Astrocyte of the spinal cord (primary cell): ENCODE data around the gene ARL14EP.

ENCODE experiments used
- DNase-seq: peaks from one replicate; pipeline ENCODE4 v3.0.0; 2011; ENCODE audit warnings: low read depth, low spot score
- H3K4me3 ChIP-seq: 2 replicates; pipeline ENCODE4 v1.5.1; 2011; ENCODE audit warnings: low read depth, mild to moderate bottlenecking, low read length, moderate library complexity
- in situ Hi-C: cut with HindIII; loops from 2 replicates; pipeline ENCODE4 v1.10.0; 2017; ENCODE audit warnings: low sequenced_read_pairs
- TF ChIP-seq, protein P1 (sequence below): IDR thresholded peaks from 2 replicates; pipeline ENCODE4 v1.5.1; 2012; ENCODE audit warnings: low read depth, mild to moderate bottlenecking, low read length, inconsistent platforms

The ARL14EP gene

DNA sequence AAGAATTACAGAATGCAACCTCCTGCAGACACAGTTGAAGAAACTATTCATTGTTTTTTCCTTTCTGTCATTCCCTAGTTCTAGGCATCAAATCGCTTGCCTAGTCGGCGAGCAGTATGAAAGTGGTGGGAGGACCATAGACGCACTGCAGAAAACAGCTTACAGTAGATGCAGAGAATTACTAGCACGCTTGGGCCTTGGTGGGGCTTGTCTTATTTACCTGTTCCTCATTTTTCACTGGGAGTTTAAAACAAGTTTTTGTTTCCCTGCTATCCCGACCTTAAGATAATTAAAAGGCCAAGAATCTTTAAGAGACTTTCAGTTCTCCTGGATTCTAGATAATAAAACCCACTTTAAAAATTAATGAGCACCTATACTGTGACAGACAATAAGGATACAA, 713 bp upstream of the ARL14EP start:
- peak overlapping the region; percentile 83 for H3K4me3 ChIP-seq
- in situ Hi-C loops = no loop called here
- TF ChIP-seq, protein P1, sequence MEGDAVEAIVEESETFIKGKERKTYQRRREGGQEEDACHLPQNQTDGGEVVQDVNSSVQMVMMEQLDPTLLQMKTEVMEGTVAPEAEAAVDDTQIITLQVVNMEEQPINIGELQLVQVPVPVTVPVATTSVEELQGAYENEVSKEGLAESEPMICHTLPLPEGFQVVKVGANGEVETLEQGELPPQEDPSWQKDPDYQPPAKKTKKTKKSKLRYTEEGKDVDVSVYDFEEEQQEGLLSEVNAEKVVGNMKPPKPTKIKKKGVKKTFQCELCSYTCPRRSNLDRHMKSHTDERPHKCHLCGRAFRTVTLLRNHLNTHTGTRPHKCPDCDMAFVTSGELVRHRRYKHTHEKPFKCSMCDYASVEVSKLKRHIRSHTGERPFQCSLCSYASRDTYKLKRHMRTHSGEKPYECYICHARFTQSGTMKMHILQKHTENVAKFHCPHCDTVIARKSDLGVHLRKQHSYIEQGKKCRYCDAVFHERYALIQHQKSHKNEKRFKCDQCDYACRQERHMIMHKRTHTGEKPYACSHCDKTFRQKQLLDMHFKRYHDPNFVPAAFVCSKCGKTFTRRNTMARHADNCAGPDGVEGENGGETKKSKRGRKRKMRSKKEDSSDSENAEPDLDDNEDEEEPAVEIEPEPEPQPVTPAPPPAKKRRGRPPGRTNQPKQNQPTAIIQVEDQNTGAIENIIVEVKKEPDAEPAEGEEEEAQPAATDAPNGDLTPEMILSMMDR = no peak
- no peak for DNase-seq

DNA sequence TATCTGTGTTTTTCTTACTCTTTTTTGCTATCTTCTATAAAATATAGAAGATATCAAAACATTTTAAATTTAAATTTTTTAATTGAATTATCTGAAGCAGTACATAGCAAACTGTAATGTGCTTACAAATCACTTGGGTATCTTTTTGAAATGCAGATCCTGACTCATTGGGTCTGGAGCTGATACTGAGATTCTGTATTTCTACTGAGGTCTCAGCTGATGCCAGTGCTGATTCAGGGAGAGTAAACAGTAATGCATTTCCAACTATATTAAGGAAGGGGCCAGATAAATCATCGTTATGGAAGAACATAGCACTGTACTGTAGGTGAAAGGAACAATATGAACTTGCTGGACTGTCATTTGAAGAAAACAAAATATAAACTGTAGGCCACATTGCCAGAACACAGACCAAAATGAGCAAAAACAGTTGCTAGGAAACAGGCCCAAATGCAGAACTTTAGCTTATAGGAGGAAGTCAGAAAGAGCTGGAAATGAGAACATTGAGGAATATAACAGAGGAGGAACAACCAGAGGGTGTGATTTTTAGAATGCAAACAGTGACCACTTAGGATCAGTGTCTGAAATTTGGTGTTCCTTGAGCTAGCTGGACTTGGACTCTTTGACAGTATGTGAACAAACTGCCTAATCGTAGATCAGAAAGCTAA, 3.3 kb downstream of the ARL14EP start:
- in situ Hi-C loops = no loop called here
- H3K4me3 ChIP-seq = no peak overlapping the region
- TF ChIP-seq, protein P1 = no peak
- peak; percentile 33 for DNase-seq

DNA sequence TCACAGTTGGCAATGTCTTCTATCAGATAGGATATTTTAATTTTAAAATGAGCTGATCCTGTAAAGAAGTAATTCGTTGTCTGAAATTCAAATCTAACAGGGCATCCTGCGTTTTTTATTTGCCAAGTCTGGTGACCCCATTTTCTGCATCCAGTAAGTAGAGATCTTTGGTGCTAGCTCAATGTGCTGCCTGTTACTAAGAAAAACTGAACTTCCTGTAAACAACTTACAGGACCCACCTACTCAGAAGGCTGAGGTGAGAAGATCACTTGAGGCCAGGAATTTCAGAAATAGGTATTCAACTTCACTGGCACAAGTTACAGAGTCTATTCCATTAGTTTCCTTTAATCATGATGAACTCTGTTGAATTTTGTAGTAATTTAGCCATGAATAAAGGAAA, 4.0 kb downstream of the ARL14EP start:
- no peak for DNase-seq
- TF ChIP-seq, protein P1 = no peak

DNA sequence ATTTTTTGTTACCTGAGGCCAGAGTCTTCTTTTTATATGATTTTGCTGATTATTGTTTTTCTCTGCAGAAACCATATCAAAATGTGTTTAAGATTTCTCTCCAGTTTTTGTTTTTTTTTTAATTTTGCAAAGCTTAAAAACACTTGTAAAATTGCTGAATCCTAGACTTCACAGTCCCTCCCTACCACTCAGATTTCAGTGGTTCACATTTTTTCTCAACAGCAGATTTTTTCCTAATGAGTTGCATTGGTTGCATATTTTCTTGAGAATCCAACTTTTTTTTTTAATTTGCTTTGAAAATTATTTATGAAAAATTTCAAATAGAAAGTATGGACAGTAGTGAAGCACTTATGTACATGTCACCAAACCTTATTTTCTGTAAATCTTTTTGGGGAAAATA, 5.8 kb downstream of the ARL14EP start:
- in situ Hi-C loops = no loop called here
- no peak for DNase-seq
- TF ChIP-seq, protein P1 = no peak
- no peak overlapping the region for H3K4me3 ChIP-seq

More for the DNA sequence above, 4.0 kb downstream of the ARL14EP start:
- in situ Hi-C loops = no loop called here
- H3K4me3 ChIP-seq = no peak overlapping the region

DNA sequence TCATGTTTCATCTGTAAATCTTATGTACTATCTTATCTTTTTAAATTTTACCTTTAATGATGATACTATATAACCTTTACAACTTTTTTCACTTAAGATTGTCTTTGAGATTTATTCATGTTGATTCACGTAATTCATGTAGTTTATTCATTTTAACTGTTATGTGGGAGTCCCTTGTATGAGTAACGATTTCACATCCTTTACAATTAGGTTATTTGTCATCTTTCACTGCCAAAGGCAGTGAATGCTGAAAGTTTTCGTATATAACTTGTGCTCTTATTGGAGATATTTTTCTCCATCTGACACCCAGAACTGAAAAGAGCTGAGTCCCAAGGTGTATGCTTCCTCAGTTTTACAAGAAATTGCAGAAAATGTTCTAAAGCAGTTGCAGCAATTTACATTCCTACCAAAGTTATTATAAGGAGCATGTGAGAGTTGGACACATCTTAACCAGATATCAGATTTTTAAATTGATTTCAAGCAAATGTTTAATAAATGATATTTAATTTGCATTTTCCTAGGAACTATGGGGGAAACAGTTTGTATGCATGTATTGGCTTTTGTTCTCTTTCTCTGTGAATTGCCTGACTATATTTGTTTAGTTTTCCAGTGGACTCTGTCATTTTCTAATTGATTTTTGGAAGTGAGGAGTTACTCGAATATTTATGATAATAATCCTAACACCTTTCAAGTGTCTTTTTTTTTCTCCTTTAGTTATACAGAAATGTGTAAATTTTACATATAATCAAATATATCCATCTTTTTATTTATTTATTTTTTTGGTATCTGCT, 6.4 kb downstream of the ARL14EP start:
- TF ChIP-seq, protein P1 = no peak
- H3K4me3 ChIP-seq = no peak overlapping the region
- in situ Hi-C loops = no loop called here
- DNase-seq = no peak

DNA sequence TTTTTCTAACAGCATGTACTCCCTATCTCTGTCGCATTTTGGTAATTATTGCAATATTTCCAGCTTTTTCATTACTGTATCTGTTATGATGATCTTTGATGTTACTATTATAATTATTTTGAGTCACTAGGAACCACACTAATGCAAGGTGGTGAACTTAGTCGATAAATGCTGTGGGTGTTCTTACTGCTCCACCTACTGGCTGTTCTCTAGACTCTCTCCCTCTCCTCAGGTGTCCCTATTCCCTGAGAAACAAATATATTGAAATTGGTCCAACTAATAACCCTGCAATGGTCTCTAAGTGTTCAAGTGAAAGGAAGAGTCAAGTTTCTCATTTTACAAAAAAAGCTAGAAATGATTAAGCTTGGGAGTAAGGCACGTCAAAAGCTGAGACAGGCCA, 10.5 kb downstream of the ARL14EP start:
- no peak for DNase-seq
- TF ChIP-seq, protein P1 = peak; percentile 62
- H3K4me3 ChIP-seq = no peak overlapping the region
- in situ Hi-C loops = no loop called here
